Measurements from ENCODE around the gene OPCML. TPM values are rescaled to one million over a fixed set of nuclear protein-coding genes. Genes with fewer than 3 reads are reported as not detected.

The OPCML gene
- total RNA-seq, 1 donor, result not detected

- DNase-seq (ENCODE audit: low read depth), result no peak
- TF ChIP-seq CTCF (IDR thresholded peaks at IDR 0.05; ENCODE audit: insufficient read depth, low read depth, low read length), result no peak
- no peak overlapping the region for H3K4me3 ChIP-seq (ENCODE audit: low read depth, low read length)
Measured at GRCh38 chr11:132717824-132718223, 814.5 kb downstream of the OPCML start.

GRCh38 chr11:132716037-132716436, 816.3 kb downstream of the OPCML start:
- no peak for TF ChIP-seq CTCF (IDR thresholded peaks at IDR 0.05; ENCODE audit: insufficient read depth, low read depth, low read length)
- no peak overlapping the region for H3K4me3 ChIP-seq (ENCODE audit: low read depth, low read length)
- no peak for DNase-seq (ENCODE audit: low read depth)

GRCh38 chr11:132714859-132715440, 817.4 kb downstream of the OPCML start:
- DNase-seq (ENCODE audit: low read depth), result no peak
- TF ChIP-seq CTCF (IDR thresholded peaks at IDR 0.05; ENCODE audit: insufficient read depth, low read depth, low read length), result no peak
- no peak overlapping the region for H3K4me3 ChIP-seq (ENCODE audit: low read depth, low read length)

GRCh38 chr11:132712466-132712865, 819.8 kb downstream of the OPCML start:
- no peak for TF ChIP-seq CTCF (IDR thresholded peaks at IDR 0.05; ENCODE audit: insufficient read depth, low read depth, low read length)
- no peak for DNase-seq (ENCODE audit: low read depth)

GRCh38 chr11:132704781-132705375, 827.4 kb downstream of the OPCML start:
- TF ChIP-seq CTCF (IDR thresholded peaks at IDR 0.05; ENCODE audit: insufficient read depth, low read depth, low read length), result no peak
- DNase-seq (ENCODE audit: low read depth), result no peak
- H3K4me3 ChIP-seq (ENCODE audit: low read depth, low read length), result no peak overlapping the region

More at GRCh38 chr11:132712466-132712865, 819.8 kb downstream of the OPCML start:
- no peak overlapping the region for H3K4me3 ChIP-seq (ENCODE audit: low read depth, low read length)

GRCh38 chr11:132692891-132693290, 839.4 kb downstream of the OPCML start:
- H3K4me3 ChIP-seq (ENCODE audit: low read depth, low read length), result no peak overlapping the region
- TF ChIP-seq CTCF (IDR thresholded peaks at IDR 0.05; ENCODE audit: insufficient read depth, low read depth, low read length), result no peak
- no peak for DNase-seq (ENCODE audit: low read depth)
